Neuronal stem cell (in vitro differentiated cells): ENCODE measurements around the gene EXO1.

ENCODE experiments used
- DNase-seq: peaks from one replicate; pipeline ENCODE4 v3.0.0-alpha.2; 2013; ENCODE audit warnings: low spot score
- H2AFZ ChIP-seq: one replicate; pipeline ENCODE4 v1.6.1; 2013; ENCODE audit warnings: mild to moderate bottlenecking, low read length, inconsistent platforms
- H2AK5ac ChIP-seq: 2 replicates; pipeline ENCODE4 v1.6.1; 2013; ENCODE audit warnings: low read depth, mild to moderate bottlenecking, inconsistent platforms, low read length, moderate library complexity, mixed read lengths
- H2BK120ac ChIP-seq: 2 replicates; pipeline ENCODE4 v1.6.1; 2013; ENCODE audit warnings: low read depth, mild to moderate bottlenecking, inconsistent platforms, low read length, moderate library complexity, mixed read lengths
- H2BK12ac ChIP-seq: one replicate; pipeline ENCODE4 v1.6.1; 2013; ENCODE audit warnings: low read length, inconsistent platforms
- H2BK15ac ChIP-seq: 2 replicates; pipeline ENCODE4 v1.6.1; 2013; ENCODE audit warnings: mild to moderate bottlenecking, low read length, inconsistent platforms, mixed read lengths
- H2BK5ac ChIP-seq: one replicate; pipeline ENCODE4 v1.6.1; 2013; ENCODE audit warnings: inconsistent platforms, mild to moderate bottlenecking, low read length, moderate library complexity
- H3K14ac ChIP-seq: one replicate; pipeline ENCODE4 v1.6.1; 2013; ENCODE audit warnings: low read length, inconsistent platforms
- H3K18ac ChIP-seq: 2 replicates; pipeline ENCODE4 v1.6.1; 2013; ENCODE audit warnings: low read length, inconsistent platforms
- H3K23ac ChIP-seq: 2 replicates; pipeline ENCODE4 v1.6.1; 2013; ENCODE audit warnings: low read depth, mild to moderate bottlenecking, mixed read lengths, low read length, inconsistent platforms; ENCODE audit not compliant: poor library complexity
- H3K27ac ChIP-seq: replicated peaks from 3 replicates; pipeline ENCODE4 v1.5.1; 2013; ENCODE audit warnings: low read length, inconsistent platforms
- H3K27me3 ChIP-seq, 3 experiments: 2 replicates each; pipeline ENCODE4 v1.6.1; 2013; ENCODE audit warnings: low read length in 3 of 3, mild to moderate bottlenecking in 2 of 3, inconsistent platforms in 1 of 3, low read depth in 1 of 3, mixed read lengths in 1 of 3, moderate library complexity in 1 of 3; ENCODE audit not compliant: control insufficient read depth in 3 of 3, insufficient read depth in 3 of 3
- H3K36me3 ChIP-seq, 2 donors: replicated peaks in 1 of 2; 2 replicates each; pipeline ENCODE4 v1.6.1; 2013; ENCODE audit warnings: low read length in 2 of 2; ENCODE audit not compliant: control insufficient read depth in 2 of 2, insufficient read depth in 2 of 2
- H3K4ac ChIP-seq: 2 replicates; pipeline ENCODE4 v1.6.1; 2013; ENCODE audit warnings: inconsistent platforms, mild to moderate bottlenecking, low read length, moderate library complexity
- H3K4me1 ChIP-seq, 2 donors: 1 replicate in 1 of 2; 2 replicates in 1 of 2; pipeline ENCODE4 v1.6.1; 2013; ENCODE audit warnings: low read length in 2 of 2, low read depth in 1 of 2; ENCODE audit not compliant: control insufficient read depth in 2 of 2, insufficient read depth in 1 of 2
- H3K4me2 ChIP-seq: one replicate; pipeline ENCODE4 v1.6.1; 2013; ENCODE audit warnings: mild to moderate bottlenecking, low read length, inconsistent platforms; ENCODE audit not compliant: insufficient read depth, poor library complexity, severe bottlenecking
- H3K4me3 ChIP-seq, 2 donors: 2 replicates each; pipeline ENCODE4 v1.5.1; 2013; ENCODE audit warnings: low read length in 2 of 2, mild to moderate bottlenecking in 2 of 2, inconsistent platforms in 1 of 2, moderate library complexity in 1 of 2
- H3K79me1 ChIP-seq: one replicate; pipeline ENCODE4 v1.6.1; 2013; ENCODE audit warnings: low read depth, mild to moderate bottlenecking, inconsistent platforms, low read length, moderate library complexity
- H3K9ac ChIP-seq: one replicate; pipeline ENCODE4 v1.6.1; 2013; ENCODE audit warnings: mild to moderate bottlenecking, low read depth, low read length, inconsistent platforms; ENCODE audit not compliant: poor library complexity
- H3K9me3 ChIP-seq, 2 donors: replicated peaks in 1 of 2; 2 replicates each; pipeline versions ENCODE3 to v1.6.1; 2013; ENCODE audit warnings: low read length in 2 of 2, mild to moderate bottlenecking in 2 of 2, inconsistent platforms in 1 of 2, low read depth in 1 of 2, mixed read lengths in 1 of 2, moderate library complexity in 1 of 2; ENCODE audit not compliant: control insufficient read depth in 2 of 2, insufficient read depth in 1 of 2
- H4K8ac ChIP-seq: one replicate; pipeline ENCODE4 v1.6.1; 2013; ENCODE audit warnings: low read depth, mild to moderate bottlenecking, inconsistent platforms, low read length, moderate library complexity
- H4K91ac ChIP-seq: one replicate; pipeline ENCODE4 v1.6.1; 2013; ENCODE audit warnings: low read length, low read depth, mild to moderate bottlenecking, inconsistent platforms; ENCODE audit not compliant: poor library complexity
- WGBS, 2 donors: extraction: QIAGEN DNeasy Blood & Tissue Kit; methylation state at CpG; one replicate each; pipeline ENCODE4 v1.1.7; 2013; ENCODE audit warnings: missing lambda C conversion rate in 2 of 2, mixed read lengths in 1 of 2; ENCODE audit not compliant: insufficient read length in 2 of 2, insufficient replicate concordance in 1 of 2; ENCODE audit errors: extremely low coverage in 2 of 2; 5-methylcytosine and 5-hydroxymethylcytosine counted together

EXO1 gene

DNA sequence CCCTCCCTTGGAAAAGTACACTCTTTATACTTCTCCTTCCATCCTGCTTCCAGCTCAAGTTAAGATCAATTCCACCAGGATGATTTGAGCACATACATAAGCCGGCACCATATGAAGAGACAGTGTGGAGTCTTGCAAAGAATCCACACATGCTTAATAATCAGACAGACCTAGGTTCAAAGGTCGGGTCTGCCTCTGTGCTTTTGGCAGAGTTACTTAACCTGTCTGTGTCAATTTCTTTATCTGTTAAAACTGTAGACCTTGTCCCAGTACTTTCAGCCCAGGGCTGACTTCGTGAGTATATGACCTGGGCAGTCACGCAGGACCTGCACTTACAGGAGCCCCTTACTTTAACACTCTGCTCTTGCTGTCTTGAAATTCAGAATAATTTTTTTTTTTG is 79.3 kb downstream of the EXO1 start:
- H3K36me3 ChIP-seq = no peaks in the 10 kb centered on the region
- H3K14ac ChIP-seq = no peak overlapping the region
- no peak overlapping the region for H3K4ac ChIP-seq
- H3K23ac ChIP-seq = no peak overlapping the region
- H3K27me3 ChIP-seq = no peaks in the 10 kb centered on the region
- no peak overlapping the region for H2BK15ac ChIP-seq
- no CpG with 5 or more reads among the region's 4 CpGs for WGBS, 2 donors
- H3K9me3 ChIP-seq = no peaks in the 10 kb centered on the region
- H2BK5ac ChIP-seq = no peak overlapping the region
- no peaks in the 10 kb centered on the region for H3K79me1 ChIP-seq
- peaks cover 0 to 3% of the 10 kb centered on the region in 2 donors for H3K4me1 ChIP-seq
- H3K4me2 ChIP-seq = no peak overlapping the region
- H4K91ac ChIP-seq = no peak overlapping the region
- no peak for DNase-seq
- H4K8ac ChIP-seq = no peak overlapping the region
- no peak overlapping the region for H2AK5ac ChIP-seq
- no peak overlapping the region for H3K18ac ChIP-seq
- no peak overlapping the region for H3K4me3 ChIP-seq
- no peak overlapping the region for H2BK12ac ChIP-seq
- H2BK120ac ChIP-seq = no peak overlapping the region
- no peak overlapping the region for H2AFZ ChIP-seq
- H3K9ac ChIP-seq = no peak overlapping the region
- no peak overlapping the region for H3K27ac ChIP-seq

DNA sequence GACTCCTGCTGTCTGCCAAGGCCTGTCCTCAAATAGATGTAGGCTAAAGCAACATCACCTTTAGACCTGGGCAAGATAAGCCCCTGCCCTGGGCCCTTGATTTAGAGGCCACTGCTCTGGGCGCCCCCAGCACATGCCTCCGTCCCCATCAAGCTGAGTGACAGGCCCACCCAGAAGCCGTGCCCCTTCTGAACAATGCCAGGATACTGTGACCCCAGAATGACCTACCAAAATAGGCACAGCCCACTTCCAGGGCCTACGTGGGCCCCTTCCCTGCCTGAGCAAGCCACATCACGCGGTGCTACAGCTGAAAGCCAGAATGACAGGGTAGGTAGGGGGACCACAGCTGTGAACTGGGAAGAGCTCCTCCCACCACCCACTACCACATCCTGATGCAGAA is 84.8 kb downstream of the EXO1 start:
- H3K9me3 ChIP-seq = no peaks in the 10 kb centered on the region
- H4K91ac ChIP-seq = no peak overlapping the region
- no peak overlapping the region for H3K4me3 ChIP-seq
- peak overlapping the region; percentile 21 for H3K18ac ChIP-seq
- H2AFZ ChIP-seq = peak overlapping the region; percentile 6
- peaks cover 16 to 22% of the 10 kb centered on the region in 2 donors for H3K4me1 ChIP-seq
- no peak overlapping the region for H4K8ac ChIP-seq
- no CpG with 5 or more reads among the region's 6 CpGs for WGBS, 2 donors
- H2BK12ac ChIP-seq = no peak overlapping the region
- H3K14ac ChIP-seq = no peak overlapping the region
- no peak overlapping the region for H2AK5ac ChIP-seq
- H2BK15ac ChIP-seq = peak overlapping the region; percentile 2
- H3K4ac ChIP-seq = no peak overlapping the region
- H3K9ac ChIP-seq = no peak overlapping the region
- no peak overlapping the region for H2BK5ac ChIP-seq
- no peaks in the 10 kb centered on the region for H3K36me3 ChIP-seq
- no peaks in the 10 kb centered on the region for H3K27me3 ChIP-seq
- no peak overlapping the region for H3K4me2 ChIP-seq
- no peak overlapping the region for H3K23ac ChIP-seq
- H3K79me1 ChIP-seq = no peaks in the 10 kb centered on the region
- no peak overlapping the region for H2BK120ac ChIP-seq
- H3K27ac ChIP-seq = no peak overlapping the region
- DNase-seq = no peak

DNA sequence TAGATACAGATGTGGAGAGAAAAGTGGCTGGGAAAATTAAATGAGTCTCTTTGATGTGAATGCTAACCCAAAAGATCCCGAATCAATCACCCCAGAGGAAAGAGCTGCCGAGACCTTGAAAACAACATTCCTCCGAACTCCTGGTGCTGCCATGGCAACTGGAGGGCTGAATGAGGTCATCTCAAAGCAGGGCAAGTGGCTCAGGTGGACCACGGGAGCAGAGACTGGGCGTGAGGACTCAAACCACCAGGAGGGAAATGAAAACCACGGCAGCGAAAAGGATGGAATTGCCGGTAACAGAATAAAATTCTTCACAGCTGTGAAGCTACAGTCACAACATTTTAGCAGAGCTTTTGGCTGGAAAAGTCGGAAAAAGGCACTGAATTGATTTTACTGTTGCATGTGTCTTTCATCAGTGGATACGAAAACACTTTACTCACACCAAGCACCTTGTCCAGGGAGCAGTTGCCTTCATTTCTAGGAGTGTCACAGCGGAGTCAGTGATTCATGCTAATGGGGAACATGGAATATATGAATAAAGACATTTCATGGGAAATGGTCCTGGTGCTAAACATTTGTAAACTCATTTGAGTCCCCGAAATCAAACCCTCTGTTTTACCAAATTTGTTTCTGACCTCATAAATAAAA is 86.3 kb downstream of the EXO1 start:
- peak; percentile 52 for DNase-seq
- Histone ChIP-seq H3K4ac (no peak overlapping the region), H4K91ac (no peak overlapping the region), H3K23ac (no peak overlapping the region), H3K9me3 (no peaks in the 10 kb centered on the region), H3K79me1 (no peaks in the 10 kb centered on the region), H3K18ac (no peak overlapping the region), H3K9ac (no peak overlapping the region), H3K14ac (no peak overlapping the region), H3K36me3 (no peaks in the 10 kb centered on the region), H2BK5ac (no peak overlapping the region), H2AFZ (peak overlapping the region; percentile 42), H3K27ac (no peak overlapping the region), H3K4me2 (no peak overlapping the region), H3K4me1 (peaks cover 16 to 22% of the 10 kb centered on the region in 2 donors), H2BK15ac (no peak overlapping the region), H2AK5ac (no peak overlapping the region), H3K27me3 (no peaks in the 10 kb centered on the region), H4K8ac (no peak overlapping the region), H2BK12ac (no peak overlapping the region), H2BK120ac (no peak overlapping the region), H3K4me3 (no peak overlapping the region)
- WGBS, 2 donors = no CpG with 5 or more reads among the region's 12 CpGs

DNA sequence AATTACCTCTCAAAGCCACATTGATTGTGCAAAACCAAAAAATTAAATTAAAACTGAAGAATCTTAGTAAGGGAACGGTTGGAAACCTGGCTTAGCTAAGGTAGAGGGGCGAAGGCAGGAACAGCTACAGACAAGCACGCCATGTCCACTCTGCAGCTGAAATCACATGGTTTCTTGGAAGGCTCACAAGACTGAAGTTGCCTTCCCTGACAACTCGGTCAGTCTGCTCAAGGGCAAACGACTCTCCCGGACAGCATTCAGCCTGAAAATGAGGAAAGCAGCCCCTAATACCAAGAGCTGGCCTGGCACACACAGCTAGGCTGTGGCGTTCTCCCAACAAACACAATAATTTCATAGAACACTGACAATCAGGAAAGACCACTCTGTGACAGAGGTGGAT is 86.9 kb downstream of the EXO1 start:
- Histone ChIP-seq H3K14ac (no peak overlapping the region), H2BK15ac (no peak overlapping the region), H4K91ac (no peak overlapping the region), H3K79me1 (no peaks in the 10 kb centered on the region), H2AFZ (peak overlapping the region; percentile 64), H3K18ac (no peak overlapping the region), H3K9ac (no peak overlapping the region), H2AK5ac (no peak overlapping the region), H2BK120ac (no peak overlapping the region), H3K27ac (no peak overlapping the region), H3K36me3 (no peaks in the 10 kb centered on the region), H2BK5ac (no peak overlapping the region), H3K27me3 (no peaks in the 10 kb centered on the region), H3K9me3 (no peaks in the 10 kb centered on the region), H3K4me1 (peaks cover 16 to 22% of the 10 kb centered on the region in 2 donors), H2BK12ac (no peak overlapping the region), H3K4ac (no peak overlapping the region), H3K4me2 (no peak overlapping the region), H4K8ac (no peak overlapping the region), H3K23ac (no peak overlapping the region), H3K4me3 (no peak overlapping the region)
- WGBS, 2 donors = no CpG with 5 or more reads among the region's 7 CpGs
- no peak for DNase-seq
